GM23338 (cell line): Measurements from ENCODE around the gene AFP. TPM values are rescaled to one million over a fixed set of nuclear protein-coding genes. Genes with fewer than 3 reads are reported as not detected.
A peak's percentile ranks its signal among the peaks of the same experiment; 100 is the strongest.

Experiments used
- ATAC-seq: fragments of 200-7000 bp; cut with Tn5 transposase; 3 replicates; pipeline ENCODE4 v1.9.1; 2020
- DNase-seq: peaks from one replicate; pipeline ENCODE4 v3.0.0-alpha.2; 2015; ENCODE audit warnings: low spot score
- H2AFZ ChIP-seq: fragments of 200-600 bp; sonication (generic); 2 replicates; pipeline ENCODE4 v1.8.0; 2016; ENCODE audit warnings: antibody characterized with exemption, mild to moderate bottlenecking, moderate library complexity
- H3F3A ChIP-seq: fragments of 200-600 bp; sonication (generic); replicated peaks from 2 replicates; pipeline ENCODE4 v1.8.0; 2017; ENCODE audit warnings: antibody characterized with exemption, mixed run types, low read depth
- H3K27ac ChIP-seq: fragments of 200-600 bp; sonication (generic); 2 replicates; pipeline ENCODE4 v1.6.1; 2016; ENCODE audit warnings: low read depth
- H3K27me3 ChIP-seq: fragments of 200-600 bp; sonication (generic); 2 replicates; pipeline ENCODE4 v1.8.0; 2016; ENCODE audit warnings: mild to moderate bottlenecking, mixed run types, moderate library complexity; ENCODE audit not compliant: insufficient read depth
- H3K36me3 ChIP-seq: fragments of 200-600 bp; sonication (generic); 2 replicates; pipeline ENCODE4 v1.8.0; 2016; ENCODE audit warnings: mild to moderate bottlenecking; ENCODE audit not compliant: insufficient read depth
- H3K4me1 ChIP-seq: fragments of 200-600 bp; sonication (generic); 2 replicates; pipeline ENCODE4 v1.8.0; 2016; ENCODE audit warnings: mild to moderate bottlenecking, moderate library complexity; ENCODE audit not compliant: insufficient read depth
- H3K4me2 ChIP-seq: fragments of 200-600 bp; sonication (generic); 2 replicates; pipeline ENCODE4 v1.7.1; 2017; ENCODE audit warnings: mixed run types
- H3K4me3 ChIP-seq: fragments of 200-600 bp; sonication (generic); 2 replicates; pipeline ENCODE4 v1.6.1; 2016; ENCODE audit warnings: mixed run types
- H3K79me2 ChIP-seq: fragments of 200-600 bp; sonication (generic); replicated peaks from 2 replicates; pipeline ENCODE4 v1.8.0; 2017; ENCODE audit warnings: mild to moderate bottlenecking; ENCODE audit not compliant: insufficient read depth
- H3K9me2 ChIP-seq: fragments of 200-600 bp; sonication (generic); 2 replicates; pipeline ENCODE4 v1.8.0; 2017; ENCODE audit not compliant: insufficient read depth
- H4K20me1 ChIP-seq: fragments of 200-600 bp; sonication (generic); replicated peaks from 2 replicates; pipeline ENCODE4 v1.8.0; 2017; ENCODE audit warnings: mild to moderate bottlenecking; ENCODE audit not compliant: insufficient read depth
- H3K27ac Mint-ChIP-seq: 2 replicates; pipeline ENCODE4 v1.8.0; 2020; ENCODE audit warnings: inconsistent platforms, mild to moderate bottlenecking, moderate library complexity, mixed read lengths
- H3K27me3 Mint-ChIP-seq: 3 replicates; pipeline ENCODE4 v1.8.0; 2022; ENCODE audit warnings: low read depth, mild to moderate bottlenecking, moderate library complexity, mixed read lengths, inconsistent platforms; ENCODE audit not compliant: insufficient read depth, poor library complexity
- H3K36me3 Mint-ChIP-seq: 3 replicates; pipeline ENCODE4 v1.8.0; 2021; ENCODE audit warnings: low read depth, mild to moderate bottlenecking, inconsistent platforms, moderate library complexity, mixed read lengths
- H3K4me1 Mint-ChIP-seq: 3 replicates; pipeline ENCODE4 v1.8.0; 2020; ENCODE audit warnings: mild to moderate bottlenecking, inconsistent platforms, mixed read lengths
- H3K4me3 Mint-ChIP-seq: 3 replicates; pipeline ENCODE4 v1.8.0; 2021; ENCODE audit warnings: moderate library complexity, mild to moderate bottlenecking, inconsistent platforms, mixed read lengths
- H3K9me3 Mint-ChIP-seq: 3 replicates; pipeline ENCODE4 v1.8.0; 2020; ENCODE audit warnings: moderate library complexity, mild to moderate bottlenecking, inconsistent platforms, mixed read lengths
- CREB1 ChIP-seq: fragments of 250-450 bp; sonication (Bioruptor Pico); IDR thresholded peaks from 2 replicates; pipeline ENCODE4 v1.5.0; 2020; ENCODE audit warnings: low read depth, mild to moderate bottlenecking, moderate library complexity
- CTCF ChIP-seq, 2 experiments: fragments of 200-600 bp in 1 of 2; sonication (generic) in 1 of 2; conservative IDR thresholded peaks; 2 replicates each; pipeline versions ENCODE4 v1.5.1 to v1.6.1; 2016 to 2017; ENCODE audit warnings: antibody characterized with exemption in 2 of 2, low read depth in 2 of 2, mild to moderate bottlenecking in 2 of 2, moderate library complexity in 1 of 2
- ETS1 ChIP-seq: IDR thresholded peaks from 2 replicates; pipeline ENCODE4 v1.6.1; 2016; ENCODE audit warnings: antibody characterized with exemption
- NANOG ChIP-seq: IDR thresholded peaks from 2 replicates; pipeline ENCODE4 v1.6.1; 2016; ENCODE audit warnings: antibody characterized with exemption, borderline replicate concordance
- ZNF462 ChIP-seq: fragments of 250-450 bp; sonication (Bioruptor Pico); IDR thresholded peaks from 2 replicates; pipeline ENCODE4 v1.5.0; 2020; ENCODE audit warnings: mild to moderate bottlenecking, moderate library complexity
- polyA plus RNA-seq: library from polyadenylated mRNA; unstranded; fragments of >200 nt; fragmentation: Nextera tagmentation; extraction: Ambion mirVana; gene quantifications from 2 replicates; pipeline ENCODE4 v1.2.1, GENCODE V29; 2016
- total RNA-seq: library from RNA; depleted of rRNA; stranded (reverse); fragments of >200 nt; shearing (Covaris generic); gene quantifications from 2 replicates; pipeline ENCODE4 v1.2.3, GENCODE V29; 2014

AFP gene
- total and polyA plus RNA-seq, 2 experiments from 2014 or later, result 4.0 to 17.3 TPM

DNA sequence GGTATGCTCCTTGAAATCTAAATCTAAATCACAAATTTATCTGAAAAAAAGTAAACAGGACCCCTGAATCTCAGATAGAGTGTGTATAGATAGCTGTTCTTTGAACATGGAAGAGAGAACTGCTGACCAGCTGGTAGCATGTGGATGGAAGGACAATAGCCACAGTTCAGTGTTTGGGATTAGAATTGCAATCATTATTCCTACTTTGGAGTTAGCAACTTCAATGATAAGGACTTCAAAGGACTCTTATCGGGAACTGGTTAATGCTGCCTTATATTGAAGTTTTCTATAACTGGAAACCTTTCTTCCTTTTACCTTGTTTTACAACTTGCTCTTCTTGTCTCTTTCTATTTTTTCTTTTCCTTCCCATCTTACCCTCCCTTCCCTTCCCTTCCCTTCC is 50.5 kb downstream of the AFP start (continued):
- no peak for TF ChIP-seq CTCF (conservative IDR thresholded peaks at IDR 0.05; ENCODE audit: low read depth in 2 of 2)

DNA sequence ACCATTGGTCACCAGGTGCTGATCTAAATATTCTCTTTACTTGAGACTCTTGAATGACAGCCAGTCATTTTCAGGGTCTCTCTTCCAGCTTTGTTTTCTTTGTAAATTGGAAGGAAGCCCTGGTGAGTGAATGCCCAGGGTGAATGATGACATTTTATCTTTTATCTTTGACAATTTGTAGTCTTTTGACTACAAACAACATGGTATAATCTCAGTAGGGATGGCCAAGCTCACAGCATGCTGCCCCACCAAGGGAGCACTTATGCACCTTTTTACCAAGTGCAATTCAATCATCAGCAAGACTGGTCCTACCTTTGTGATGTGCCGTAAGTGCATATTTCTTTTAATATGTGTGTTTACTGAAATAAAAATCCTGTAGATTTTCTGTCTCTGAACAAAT is 51.2 kb downstream of the AFP start:
- Mint-ChIP-seq H3K4me3 (no peak overlapping the region), H3K36me3 (no peaks in the 10 kb centered on the region), H3K27me3 (peaks cover 2% of the 10 kb centered on the region), H3K9me3 (no peaks in the 10 kb centered on the region), H3K4me1 (peaks cover 13% of the 10 kb centered on the region; the same call in 2 of the 3 replicates), H3K27ac (no peak overlapping the region)
- ATAC-seq (no peak), DNase-seq (no peak)
- Histone ChIP-seq H4K20me1 (no peaks in the 10 kb centered on the region), H3K4me2 (no peak overlapping the region), H3F3A (no peaks in the 10 kb centered on the region), H3K4me3 (no peak overlapping the region), H3K27me3 (no peaks in the 10 kb centered on the region), H3K79me2 (no peaks in the 10 kb centered on the region), H3K36me3 (no peaks in the 10 kb centered on the region), H2AFZ (peak overlapping the region; percentile 9; the same call in 1 of the 2 replicates), H3K9me2 (no peaks in the 10 kb centered on the region; the same call in 1 of the 2 replicates), H3K27ac (no peak overlapping the region), H3K4me1 (no peaks in the 10 kb centered on the region; the same call in 1 of the 2 replicates)
- TF ChIP-seq ZNF462 (CRISPR knock-in tag) (no peak), NANOG (no peak), ETS1 (no peak), CREB1 (CRISPR knock-in tag) (no peak), CTCF (conservative IDR thresholded peaks at IDR 0.05; ENCODE audit: low read depth in 2 of 2) (no peak)
